Lower leg skin (tissue), 3 donors: Measurements from ENCODE around the gene ANK2.

Source experiments
- POLR2A ChIP-seq, 2 donors: fragments of 450-650 bp; IDR thresholded peaks; one replicate each; pipeline ENCODE4 v1.6.1; 2016 to 2017; ENCODE audit warnings: antibody characterized with exemption in 2 of 2, mild to moderate bottlenecking in 1 of 2, moderate library complexity in 1 of 2
- TF ChIP-seq, protein P1 (sequence below), 3 donors: fragments of 450-650 bp; IDR thresholded peaks; one replicate each; pipeline ENCODE4 v1.5.1; 2016; ENCODE audit warnings: antibody characterized with exemption in 3 of 3, mild to moderate bottlenecking in 3 of 3, moderate library complexity in 2 of 3

DNA sequence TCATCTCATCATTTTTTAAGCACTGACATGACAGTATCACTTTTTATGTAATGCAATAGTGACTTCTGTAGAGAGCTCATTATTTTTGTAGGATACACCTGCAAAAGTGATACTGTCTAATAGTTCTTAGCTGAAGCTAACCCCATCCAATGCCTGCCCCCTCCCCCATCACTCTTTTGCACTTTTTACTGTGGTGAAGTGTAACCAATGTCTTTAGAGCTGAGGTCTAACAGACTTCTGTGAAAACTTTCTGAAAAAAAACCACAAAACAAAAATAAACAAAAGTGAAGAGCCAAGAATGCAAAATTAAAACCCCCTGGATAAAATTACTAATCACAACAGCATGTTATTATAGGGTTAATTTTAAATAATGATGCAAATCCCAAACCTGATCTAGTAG, 301.1 kb downstream of the ANK2 start:
- TF ChIP-seq, protein P1, sequence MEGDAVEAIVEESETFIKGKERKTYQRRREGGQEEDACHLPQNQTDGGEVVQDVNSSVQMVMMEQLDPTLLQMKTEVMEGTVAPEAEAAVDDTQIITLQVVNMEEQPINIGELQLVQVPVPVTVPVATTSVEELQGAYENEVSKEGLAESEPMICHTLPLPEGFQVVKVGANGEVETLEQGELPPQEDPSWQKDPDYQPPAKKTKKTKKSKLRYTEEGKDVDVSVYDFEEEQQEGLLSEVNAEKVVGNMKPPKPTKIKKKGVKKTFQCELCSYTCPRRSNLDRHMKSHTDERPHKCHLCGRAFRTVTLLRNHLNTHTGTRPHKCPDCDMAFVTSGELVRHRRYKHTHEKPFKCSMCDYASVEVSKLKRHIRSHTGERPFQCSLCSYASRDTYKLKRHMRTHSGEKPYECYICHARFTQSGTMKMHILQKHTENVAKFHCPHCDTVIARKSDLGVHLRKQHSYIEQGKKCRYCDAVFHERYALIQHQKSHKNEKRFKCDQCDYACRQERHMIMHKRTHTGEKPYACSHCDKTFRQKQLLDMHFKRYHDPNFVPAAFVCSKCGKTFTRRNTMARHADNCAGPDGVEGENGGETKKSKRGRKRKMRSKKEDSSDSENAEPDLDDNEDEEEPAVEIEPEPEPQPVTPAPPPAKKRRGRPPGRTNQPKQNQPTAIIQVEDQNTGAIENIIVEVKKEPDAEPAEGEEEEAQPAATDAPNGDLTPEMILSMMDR (IDR thresholded peaks at IDR 0.05), result no peak
- no peak for TF ChIP-seq POLR2A (IDR thresholded peaks at IDR 0.05)
